Kidney (tissue), 14 donors: ENCODE results near the gene NPAS3. TPM values are rescaled to one million over a fixed set of nuclear protein-coding genes. Genes with fewer than 3 reads are reported as not detected.

Experiments used
- DNase-seq, 5 donors: peaks; one replicate each; pipeline ENCODE4 v3.0.0-alpha.2; 2013 to 2020
- FAIRE-seq: peaks from 2 replicates; lab custom pipeline; 2012; peaks lifted over from hg19 to GRCh38; lab: Jason Lieb, UNC
- H3K27ac ChIP-seq, 2 donors: one replicate each; pipeline ENCODE4 v1.7.0; 2013; ENCODE audit warnings: low read depth in 2 of 2, low read length in 2 of 2, inconsistent platforms in 1 of 2
- H3K27me3 ChIP-seq: one replicate; pipeline ENCODE4 v1.7.1; 2013; ENCODE audit warnings: low read length, inconsistent platforms; ENCODE audit not compliant: control insufficient read depth, insufficient read depth
- H3K36me3 ChIP-seq, 3 donors: one replicate each; pipeline versions ENCODE4 v1.7.0 to v1.7.1; 2013; ENCODE audit warnings: low read length in 3 of 3, control low read depth in 1 of 3, inconsistent platforms in 1 of 3; ENCODE audit not compliant: insufficient read depth in 3 of 3, control insufficient read depth in 2 of 3
- H3K4me1 ChIP-seq, 3 donors: one replicate each; pipeline versions ENCODE4 v1.7.0 to v1.7.1; 2013; ENCODE audit warnings: low read length in 3 of 3, inconsistent platforms in 1 of 3, low read depth in 1 of 3; ENCODE audit not compliant: control insufficient read depth in 2 of 3, insufficient read depth in 2 of 3
- H3K4me3 ChIP-seq, 3 donors: one replicate each; pipeline versions ENCODE4 v1.7.0 to v1.8.1; 2013; ENCODE audit warnings: low read length in 3 of 3, control low read depth in 1 of 3, inconsistent platforms in 1 of 3
- H3K9ac ChIP-seq, 3 donors: one replicate each; pipeline versions ENCODE4 v1.7.0 to v1.7.1; 2013; ENCODE audit warnings: low read length in 3 of 3, control low read depth in 1 of 3, inconsistent platforms in 1 of 3
- H3K9me3 ChIP-seq, 3 donors: one replicate each; pipeline versions ENCODE4 v1.7.0 to v1.7.1; 2013; ENCODE audit warnings: low read length in 3 of 3, control low read depth in 1 of 3, inconsistent platforms in 1 of 3; ENCODE audit not compliant: control insufficient read depth in 2 of 3, insufficient read depth in 1 of 3
- CTCF ChIP-seq: IDR thresholded peaks from 3 replicates; pipeline ENCODE4 v1.5.1; 2012; ENCODE audit warnings: mild to moderate bottlenecking, moderate library complexity, borderline replicate concordance; ENCODE audit not compliant: insufficient read depth; ENCODE audit errors: extremely low read depth
- intact Hi-C: fragments of 100-400 bp; cut with DNase I; formaldehyde crosslinking; loops from one replicate; pipeline ENCODE4 v1.11.1; 2022
- polyA plus RNA-seq: library from polyadenylated mRNA; stranded (reverse); fragments of 350-450 nt; fragmentation: Illumina TruSeq; extraction: RNeasy Lipid Tissue Mini Kit (QIAGEN cat#74804); gene quantifications from one replicate; pipeline ENCODE4 v1.2.3, GENCODE V29; 2014; ENCODE audit warnings: low read depth, low replicate concordance; ENCODE audit not compliant: insufficient read depth
- total RNA-seq: library from RNA; stranded (reverse); fragmentation: NEBNext Ultra II Directional; extraction: Animal tissue kit (Norgen Biotek cat#: 25700); gene quantifications from one replicate; pipeline ENCODE4 v1.2.1, GENCODE V29; 2021
- donor health status: control.
- donor health status: control.
- donor health status: control.
- donor health status: control.
- donor health status: control.
- donor health status: DM: yes; HTN: yes; CAD: no.
- donor health status: Normal renal cell carcinoma (clear cell type).

The NPAS3 gene
- total and polyA plus RNA-seq, 2 donors from 2014 or later, result 0.82 to 5.0 TPM

- H3K27ac ChIP-seq, result no peak overlapping the region
- H3K4me1 ChIP-seq, result no peaks in the 10 kb centered on the region
- FAIRE-seq (no peak), DNase-seq (no peak)
- no peak overlapping the region for H3K4me3 ChIP-seq
- intact Hi-C loops, result no loop called here
- H3K36me3 ChIP-seq, result no peaks in the 10 kb centered on the region
- TF ChIP-seq CTCF, result no peak
- no peaks in the 10 kb centered on the region for H3K9me3 ChIP-seq
- no peaks in the 10 kb centered on the region for H3K27me3 ChIP-seq
- no peak overlapping the region for H3K9ac ChIP-seq
Observed at GRCh38 chr14:33730156-33730555, 791.5 kb downstream of the NPAS3 start.

GRCh38 chr14:33732175-33732574, 793.5 kb downstream of the NPAS3 start:
- intact Hi-C loops, result no loop called here
- no peak for TF ChIP-seq CTCF
- Histone ChIP-seq H3K9me3 (no peaks in the 10 kb centered on the region), H3K36me3 (no peaks in the 10 kb centered on the region), H3K4me3 (no peak overlapping the region), H3K9ac (no peak overlapping the region), H3K27me3 (no peaks in the 10 kb centered on the region), H3K27ac (no peak overlapping the region), H3K4me1 (no peaks in the 10 kb centered on the region)
- DNase-seq, result no peak
- no peak for FAIRE-seq

GRCh38 chr14:33733310-33733709, 794.6 kb downstream of the NPAS3 start:
- H3K36me3 ChIP-seq, result no peaks in the 10 kb centered on the region
- FAIRE-seq, result no peak
- H3K9ac ChIP-seq, result no peak overlapping the region
- H3K27ac ChIP-seq, result no peak overlapping the region
- intact Hi-C loops, result no loop called here
- no peak overlapping the region for H3K4me3 ChIP-seq
- no peaks in the 10 kb centered on the region for H3K4me1 ChIP-seq
- DNase-seq, result no peak
- no peaks in the 10 kb centered on the region for H3K27me3 ChIP-seq
- H3K9me3 ChIP-seq, result no peaks in the 10 kb centered on the region
- TF ChIP-seq CTCF, result no peak

GRCh38 chr14:33733721-33734120, 795.0 kb downstream of the NPAS3 start:
- Histone ChIP-seq H3K27ac (no peak overlapping the region), H3K4me3 (no peak overlapping the region), H3K27me3 (no peaks in the 10 kb centered on the region), H3K4me1 (no peaks in the 10 kb centered on the region), H3K9ac (no peak overlapping the region), H3K36me3 (no peaks in the 10 kb centered on the region), H3K9me3 (no peaks in the 10 kb centered on the region)
- FAIRE-seq (no peak), DNase-seq (no peak)
- TF ChIP-seq CTCF, result no peak
- intact Hi-C loops, result no loop called here
